WTC11 (cell line): ENCODE results near the gene THUMPD3.

Experiments
- MAX ChIP-seq: sonication (generic); formaldehyde crosslinking; IDR thresholded peaks from 2 replicates; pipeline ENCODE4 v1.8.0; 2022; ENCODE audit warnings: mild to moderate bottlenecking, missing genetic modification reagents
- TF ChIP-seq, protein P1 (sequence below): fragments of 200-600 bp; IDR thresholded peaks from 2 replicates; pipeline ENCODE4 v1.8.0; 2022; ENCODE audit warnings: antibody characterized with exemption

DNA sequence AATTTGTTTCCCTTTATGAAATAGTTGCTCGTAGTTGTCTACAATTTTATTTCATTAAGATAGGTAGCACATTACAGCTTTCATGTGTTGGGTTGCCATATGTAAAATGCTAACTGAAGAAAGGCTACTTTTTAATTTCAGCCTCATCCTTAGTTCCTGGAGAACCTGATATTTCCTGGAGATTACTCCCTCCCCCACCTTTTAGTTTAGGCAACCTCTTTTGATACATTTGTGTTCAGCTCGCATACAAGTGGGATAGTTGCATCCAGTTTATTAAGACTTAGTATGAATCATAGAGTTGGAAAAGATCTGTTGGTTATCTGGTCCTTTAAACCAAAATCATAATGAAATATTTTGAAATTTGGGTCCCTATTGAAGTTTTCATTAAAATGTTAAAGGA lies 40.6 kb downstream of the THUMPD3 start:
- TF ChIP-seq MAX (CRISPR knock-in tag): no peak
- TF ChIP-seq, protein P1, sequence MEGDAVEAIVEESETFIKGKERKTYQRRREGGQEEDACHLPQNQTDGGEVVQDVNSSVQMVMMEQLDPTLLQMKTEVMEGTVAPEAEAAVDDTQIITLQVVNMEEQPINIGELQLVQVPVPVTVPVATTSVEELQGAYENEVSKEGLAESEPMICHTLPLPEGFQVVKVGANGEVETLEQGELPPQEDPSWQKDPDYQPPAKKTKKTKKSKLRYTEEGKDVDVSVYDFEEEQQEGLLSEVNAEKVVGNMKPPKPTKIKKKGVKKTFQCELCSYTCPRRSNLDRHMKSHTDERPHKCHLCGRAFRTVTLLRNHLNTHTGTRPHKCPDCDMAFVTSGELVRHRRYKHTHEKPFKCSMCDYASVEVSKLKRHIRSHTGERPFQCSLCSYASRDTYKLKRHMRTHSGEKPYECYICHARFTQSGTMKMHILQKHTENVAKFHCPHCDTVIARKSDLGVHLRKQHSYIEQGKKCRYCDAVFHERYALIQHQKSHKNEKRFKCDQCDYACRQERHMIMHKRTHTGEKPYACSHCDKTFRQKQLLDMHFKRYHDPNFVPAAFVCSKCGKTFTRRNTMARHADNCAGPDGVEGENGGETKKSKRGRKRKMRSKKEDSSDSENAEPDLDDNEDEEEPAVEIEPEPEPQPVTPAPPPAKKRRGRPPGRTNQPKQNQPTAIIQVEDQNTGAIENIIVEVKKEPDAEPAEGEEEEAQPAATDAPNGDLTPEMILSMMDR: no peak
